ENCODE measurements around the gene HERC2. TPM values are rescaled to one million over a fixed set of nuclear protein-coding genes. Genes with fewer than 3 reads are reported as not detected.

The HERC2 gene
- total and polyA plus RNA-seq, 2 of the 8 experiments (the other 6 are each of a cell fraction or from before 2014, with no cell fraction given), result 83.0 to 88.7 TPM

DNA sequence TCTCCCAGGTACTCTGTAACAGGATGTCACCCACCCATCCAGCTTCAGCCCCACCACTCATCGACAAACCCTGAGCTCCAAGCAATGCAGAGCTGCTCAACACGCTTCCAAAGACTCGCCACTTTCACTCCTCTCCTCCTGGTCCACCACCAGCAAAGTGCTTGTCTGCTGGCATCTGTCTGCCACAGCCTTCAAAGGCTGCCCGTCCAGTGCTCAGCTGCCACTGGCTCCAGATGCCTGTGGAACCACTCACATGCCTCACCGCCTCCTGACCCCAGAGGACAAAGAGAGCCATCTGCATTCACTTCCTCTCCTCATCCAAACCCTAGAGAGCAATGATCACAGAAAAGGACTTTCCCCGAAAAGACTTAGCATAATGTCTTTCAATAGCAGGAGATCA is 113.4 kb downstream of the HERC2 start:
- no peak for DNase-seq (ENCODE audit: low read depth in 1 of 2, low spot score in 2 of 2)
- WGBS, 2 experiments (ENCODE audit: extremely low coverage in 1 of 2, insufficient coverage in 1 of 2, insufficient read length in 1 of 2, insufficient replicate concordance in 2 of 2, low coverage in 1 of 2, low lambda C conversion rate in 2 of 2, missing lambda C conversion rate in 1 of 2), result 91% methylated on average over 6 of the region's 6 CpGs; no CpG with 5 or more reads in 1 of the 2 experiments
- Histone ChIP-seq H3K4me1 (replicated peaks in 1 of 4; ENCODE audit: control insufficient read depth in 3 of 4, insufficient read depth in 4 of 4, low read length in 3 of 4) (no peaks in the 10 kb centered on the region), H3K9ac (replicated peaks in 1 of 4; ENCODE audit: extremely low read depth in 1 of 4, low read depth in 3 of 4, low read length in 3 of 4) (no peak overlapping the region), H4K91ac (replicated peaks; ENCODE audit: insufficient read length, low read length) (no peak overlapping the region), H3K9me3 (ENCODE audit: insufficient read depth in 2 of 2, low read depth in 1 of 2, low read length in 1 of 2) (no peaks in the 10 kb centered on the region), H2BK5ac (ENCODE audit: low read depth, low read length) (no peak overlapping the region), H4K5ac (ENCODE audit: insufficient read length, low read depth, low read length) (no peak overlapping the region), H3K36me3 (ENCODE audit: control insufficient read depth in 2 of 4, insufficient read depth in 4 of 4, low read length in 3 of 4) (peaks cover 2 to 20% (median 4%) of the 10 kb centered on the region in 4 experiments; a peak in 6 of 8 replicates), H3K79me1 (ENCODE audit: low read depth, low read length) (no peaks in the 10 kb centered on the region), H2AFZ (ENCODE audit: low read length) (no peak overlapping the region), H2AK5ac (ENCODE audit: low read depth, low read length) (no peak overlapping the region), H3K79me2 (ENCODE audit: control insufficient read depth in 1 of 2, insufficient read depth in 2 of 2, low read length in 2 of 2) (no peaks in the 10 kb centered on the region), H3K4me3 (ENCODE audit: extremely low read depth in 1 of 4, insufficient read depth in 2 of 4, low read depth in 3 of 4, low read length in 4 of 4) (no peak overlapping the region), H3K23me2 (ENCODE audit: low read depth, low read length) (no peaks in the 10 kb centered on the region), H3K56ac (replicated peaks; ENCODE audit: insufficient read length, low read depth, low read length) (no peak overlapping the region), H3K4me2 (ENCODE audit: insufficient read depth in 1 of 2, low read depth in 2 of 2, low read length in 2 of 2) (no peak overlapping the region), H2BK20ac (ENCODE audit: low read length) (no peak overlapping the region), H3K23ac (ENCODE audit: insufficient read length) (no peak overlapping the region), H3K27me3 (replicated peaks in 1 of 4; ENCODE audit: control insufficient read depth in 3 of 4, extremely low read depth in 1 of 4, insufficient read depth in 3 of 4, low read length in 3 of 4) (no peaks in the 10 kb centered on the region), H4K8ac (ENCODE audit: extremely low read depth, insufficient read depth, low read length) (no peak overlapping the region), H2BK120ac (replicated peaks; ENCODE audit: low read depth, low read length) (no peak overlapping the region), H3K18ac (ENCODE audit: extremely low read depth, low read length) (no peak overlapping the region), H3K14ac (ENCODE audit: insufficient read length) (no peak overlapping the region), H2BK15ac (ENCODE audit: low read length) (no peak overlapping the region), H3K27ac (ENCODE audit: low read depth, low read length) (no peak overlapping the region), H2BK12ac (ENCODE audit: low read depth, low read length) (no peak overlapping the region), H3K4ac (replicated peaks; ENCODE audit: insufficient read length, low read depth, low read length) (no peak overlapping the region), H4K20me1 (replicated peaks in 1 of 2; ENCODE audit: control insufficient read depth in 1 of 2, insufficient read depth in 2 of 2, low read length in 2 of 2) (no peaks in the 10 kb centered on the region)
- FAIRE-seq, result no peak
- ChIA-PET POLR2A (ENCODE audit: partially characterized antibody) (no interaction called here), CTCF (ENCODE audit: partially characterized antibody) (no interaction called here)
- no peak for TF ChIP-seq RAD21 (IDR thresholded peaks at IDR 0.05 in 1 of 2, conservative IDR thresholded peaks at IDR 0.05 in 1 of 2; ENCODE audit: low read depth in 2 of 2, low read length in 2 of 2)
- TF ChIP-seq GTF2F1 (IDR thresholded peaks at IDR 0.05; ENCODE audit: borderline replicate concordance, low read depth, low read length), result no peak
- TF ChIP-seq GABPA (IDR thresholded peaks at IDR 0.05; ENCODE audit: borderline replicate concordance, insufficient read depth, low read length), result no peak
- no peak for TF ChIP-seq CBX8 (IDR thresholded peaks at IDR 0.05; ENCODE audit: borderline replicate concordance, low read depth, low read length)
- no peak for TF ChIP-seq KDM4A (IDR thresholded peaks at IDR 0.05; ENCODE audit: low read depth, low read length, severe bottlenecking)
- no peak for TF ChIP-seq JUN (IDR thresholded peaks at IDR 0.05; ENCODE audit: low read depth, low read length)
- TF ChIP-seq, protein P1, sequence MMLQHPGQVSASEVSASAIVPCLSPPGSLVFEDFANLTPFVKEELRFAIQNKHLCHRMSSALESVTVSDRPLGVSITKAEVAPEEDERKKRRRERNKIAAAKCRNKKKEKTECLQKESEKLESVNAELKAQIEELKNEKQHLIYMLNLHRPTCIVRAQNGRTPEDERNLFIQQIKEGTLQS (IDR thresholded peaks at IDR 0.05; ENCODE audit: insufficient read depth, low read depth, low read length), result no peak
- TF ChIP-seq CBX5 (IDR thresholded peaks at IDR 0.05; ENCODE audit: low read depth, low read length), result no peak
- no peak for TF ChIP-seq POLR2AphosphoS5 (IDR thresholded peaks at IDR 0.05; ENCODE audit: low read depth, low read length)
